Frontal cortex (tissue), 4 donors: Measurements from ENCODE around the gene RNF145. TPM values are rescaled to one million over a fixed set of nuclear protein-coding genes. Genes with fewer than 3 reads are reported as not detected.
"Not testable (repeated sequence)": the region's sequence is repeated elsewhere in the genome, so short reads cannot be mapped to it uniquely, and the experiment has no call there.

ENCODE experiments used
- DNase-seq, 2 donors: peaks; one replicate each; pipeline ENCODE4 v3.0.0; 2012; ENCODE audit warnings: low spot score in 2 of 2
- FAIRE-seq: peaks from 2 replicates; lab custom pipeline; 2012; peaks lifted over from hg19 to GRCh38; lab: Jason Lieb, UNC
- total RNA-seq: library from RNA; depleted of rRNA; stranded (reverse); fragments of >200 nt; gene quantifications from one replicate; pipeline ENCODE4 v1.2.3, GENCODE V29; 2014
- donor health status: control.
- donor health status: control.
- donor health status: control.

RNF145 gene
- 124 TPM for total RNA-seq

GRCh38 chr5:159209438-159210209 is at the start of gene RNF145:
Gene RNF145, minus strand, starts transcription at chr5:159209553. Its CDS starts 5,936 bp downstream, at chr5:159203617.
- DNase-seq (peak; percentile 85 to 89), FAIRE-seq (no peak)

DNA sequence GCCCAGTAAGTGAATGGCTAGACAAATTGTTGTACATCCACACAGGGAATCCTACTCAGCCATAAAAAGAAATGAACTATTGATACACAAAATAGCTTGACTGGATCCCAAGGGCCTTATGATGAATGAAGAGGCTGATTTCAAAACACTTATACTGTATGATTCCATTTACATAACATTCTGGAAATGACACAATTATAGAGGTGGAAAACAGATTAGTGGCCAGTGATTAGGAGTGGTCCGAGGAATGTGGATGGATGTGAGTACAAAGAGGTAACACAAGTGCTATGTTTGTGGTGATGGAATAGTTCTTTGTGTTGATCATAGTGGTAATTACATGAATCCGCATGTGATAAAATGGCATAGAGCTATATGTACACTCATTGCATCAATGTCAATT is 49.0 kb upstream of the RNF145 start:
- no peak for DNase-seq
- no peak for FAIRE-seq

- no peak for DNase-seq
- no peak for FAIRE-seq
Observed at GRCh38 chr5:159257629-159258283, 48.4 kb upstream of the RNF145 start.

DNA sequence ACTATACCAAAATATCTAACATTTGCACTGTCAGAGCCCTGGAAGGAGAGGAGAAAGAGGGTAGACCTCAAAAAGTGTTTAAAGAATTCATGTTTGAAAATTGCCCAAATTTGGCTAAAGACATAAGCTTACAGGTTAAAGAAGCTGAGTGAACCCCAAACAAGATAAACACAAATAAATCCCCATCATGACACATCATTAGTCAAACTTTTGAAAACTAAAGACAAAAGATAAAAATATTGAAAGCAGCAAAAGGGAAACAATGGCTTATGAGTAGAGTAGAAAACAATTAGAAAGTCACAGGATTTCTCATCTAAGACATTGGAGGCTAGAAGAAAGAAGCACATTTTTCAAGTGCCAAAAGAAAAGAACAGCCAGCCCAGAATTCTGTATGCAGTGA is 47.7 kb upstream of the RNF145 start:
- FAIRE-seq, result no peak
- DNase-seq, result no peak

- no peak for FAIRE-seq
- no peak for DNase-seq
Observed at GRCh38 chr5:159252195-159252594, 42.8 kb upstream of the RNF145 start.

GRCh38 chr5:159249158-159249557 is 39.8 kb upstream of the RNF145 start:
- DNase-seq (no peak), FAIRE-seq (no peak)

DNA sequence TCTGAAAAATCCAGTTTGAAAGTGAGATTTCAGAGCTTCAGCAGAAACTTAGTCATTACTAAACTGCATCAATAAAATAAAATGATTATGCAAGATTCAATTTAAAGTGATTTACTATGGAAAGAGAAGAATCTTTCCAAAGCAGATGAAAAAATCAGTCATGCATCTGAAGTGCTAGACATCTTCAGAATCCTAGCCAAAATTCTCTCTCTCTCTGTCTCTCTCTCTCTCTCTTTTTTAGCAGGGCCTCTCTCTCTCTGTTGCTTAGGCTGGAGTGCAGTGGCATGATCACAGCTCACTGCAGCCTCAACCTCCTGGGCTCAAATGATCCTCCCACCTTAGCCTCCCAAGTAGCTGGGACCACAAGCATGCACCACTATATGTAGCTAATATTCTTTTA is 35.5 kb upstream of the RNF145 start:
- FAIRE-seq (no peak), DNase-seq (no peak)

- FAIRE-seq (no peak), DNase-seq (no peak)
Observed at GRCh38 chr5:159244163-159244562, 34.8 kb upstream of the RNF145 start.

GRCh38 chr5:159243385-159243784 is 34.0 kb upstream of the RNF145 start:
- no peak for FAIRE-seq
- DNase-seq, result no peak

- no peak for FAIRE-seq
- DNase-seq, result no peak
Observed at GRCh38 chr5:159242656-159243055, 33.3 kb upstream of the RNF145 start.

- FAIRE-seq (no peak), DNase-seq (no peak)
Observed at GRCh38 chr5:159241946-159242552, 32.7 kb upstream of the RNF145 start.

DNA sequence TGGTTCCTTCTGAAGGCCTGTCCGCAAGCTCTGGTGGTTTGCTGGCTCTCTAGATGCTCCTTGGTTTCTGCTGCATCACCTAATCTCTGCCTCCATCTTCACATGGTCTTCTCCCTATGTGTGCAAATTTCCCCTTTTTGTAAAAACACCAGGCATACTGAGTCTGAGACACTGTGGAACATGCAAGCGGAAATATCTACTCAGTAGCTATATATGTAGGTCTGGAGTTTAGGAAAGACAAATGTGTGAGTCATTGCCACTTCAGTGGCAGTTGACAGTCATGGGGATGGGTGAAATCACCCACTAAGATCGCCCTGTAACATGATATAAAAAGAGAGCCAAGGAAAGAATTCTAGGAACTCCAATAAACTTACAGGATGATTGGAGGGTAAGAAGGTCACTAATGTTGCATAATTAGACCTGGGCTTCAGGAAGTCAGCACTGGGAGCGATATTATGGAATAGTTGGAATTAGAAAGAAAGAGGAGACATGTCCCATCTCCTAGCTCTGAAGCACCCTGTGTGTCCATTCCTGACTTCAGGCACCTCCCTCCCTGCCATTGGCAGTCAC is 31.0 kb upstream of the RNF145 start:
- FAIRE-seq (no peak), DNase-seq (no peak)

GRCh38 chr5:159235871-159236520 is 26.6 kb upstream of the RNF145 start:
- not testable (repeated sequence) for DNase-seq, FAIRE-seq

DNA sequence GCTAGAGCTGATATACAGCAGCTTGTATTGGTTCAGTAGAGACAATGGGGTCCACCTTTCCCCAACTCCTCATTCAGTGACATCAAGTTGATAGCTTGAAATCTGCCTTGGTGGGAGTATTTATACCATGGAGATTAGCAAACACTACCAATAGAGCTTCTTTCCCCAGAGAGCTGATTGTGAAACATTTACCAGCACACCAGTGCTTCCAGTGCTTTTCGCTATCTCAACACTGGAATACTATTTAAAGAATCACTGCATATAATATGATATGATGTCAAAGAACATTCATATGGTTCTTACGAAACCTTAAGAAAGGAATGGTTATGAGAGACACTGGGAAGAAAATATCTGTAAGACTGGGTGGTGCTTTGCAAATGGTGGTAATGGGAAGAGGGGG is 21.8 kb upstream of the RNF145 start:
- no peak for FAIRE-seq
- no peak for DNase-seq

DNA sequence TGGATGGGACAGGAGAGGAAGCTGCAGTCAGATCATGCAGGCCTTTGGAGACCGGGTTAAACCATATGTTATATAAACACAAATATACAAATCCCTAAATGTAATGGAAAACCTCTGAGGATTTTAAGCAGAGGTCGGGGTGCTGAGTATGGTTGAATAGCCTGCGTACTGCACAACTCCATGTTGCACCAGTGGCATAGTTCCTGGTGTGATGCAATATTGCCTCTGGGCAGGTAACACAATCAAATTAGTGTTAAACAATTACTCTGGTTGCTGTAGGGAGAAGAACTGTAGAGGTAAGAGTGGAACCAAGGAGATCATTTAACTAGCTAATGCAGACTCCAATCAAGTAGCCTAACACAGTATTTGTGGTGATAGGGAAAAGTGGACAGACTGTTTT is 21.3 kb upstream of the RNF145 start:
- no peak for FAIRE-seq
- no peak for DNase-seq

DNA sequence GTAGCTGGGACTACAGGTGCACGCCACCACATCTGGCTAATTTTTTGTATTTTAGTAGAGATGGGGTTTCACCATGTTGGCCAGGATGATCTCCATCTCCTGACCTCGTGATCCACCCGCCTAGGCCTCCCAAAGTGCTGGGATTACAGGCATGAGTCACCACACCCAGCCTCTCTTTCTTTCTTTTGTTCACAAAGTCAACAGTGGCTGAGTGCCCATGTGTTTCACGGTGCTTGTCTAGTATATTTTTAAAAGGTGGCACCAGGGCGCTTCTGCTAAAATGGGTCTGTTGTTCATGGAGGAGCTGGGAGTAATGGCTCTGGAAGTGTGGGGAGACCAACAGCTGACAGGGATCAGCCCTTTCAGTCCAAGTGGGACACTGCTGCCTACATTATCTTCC is 18.7 kb upstream of the RNF145 start:
- not testable (repeated sequence) for FAIRE-seq, DNase-seq

GRCh38 chr5:159227452-159227851 is 18.1 kb upstream of the RNF145 start:
- DNase-seq (no peak), FAIRE-seq (no peak)

GRCh38 chr5:159226451-159226850 is 17.1 kb upstream of the RNF145 start:
- DNase-seq, result no peak
- no peak for FAIRE-seq

GRCh38 chr5:159224471-159224870 is 15.1 kb upstream of the RNF145 start:
- FAIRE-seq (no peak), DNase-seq (no peak)

DNA sequence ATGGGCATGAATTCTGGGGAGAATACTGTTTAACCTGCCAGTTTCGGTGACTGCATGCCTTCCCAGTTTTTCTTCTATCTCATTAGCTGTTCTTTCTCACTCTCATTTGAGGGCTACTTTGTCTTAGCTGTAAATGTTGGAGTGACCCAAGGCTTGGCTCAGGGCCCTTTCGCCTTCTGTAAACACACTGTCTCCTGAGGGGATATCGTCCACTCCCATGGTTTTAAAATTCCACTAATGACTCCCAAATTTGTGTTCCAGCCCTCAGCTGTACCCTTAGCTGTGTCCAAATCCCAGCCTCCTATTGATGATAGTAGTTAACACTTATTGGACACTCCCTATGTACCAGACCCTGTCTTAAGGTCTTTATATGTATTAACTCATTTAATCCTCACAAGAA is 14.1 kb upstream of the RNF145 start:
- FAIRE-seq (no peak), DNase-seq (no peak)
